ENCODE measurements around the gene RASA3.
"Not testable (repeated sequence)": the region's sequence is repeated elsewhere in the genome, so short reads cannot be mapped to it uniquely, and the experiment has no call there.

The RASA3 gene

DNA sequence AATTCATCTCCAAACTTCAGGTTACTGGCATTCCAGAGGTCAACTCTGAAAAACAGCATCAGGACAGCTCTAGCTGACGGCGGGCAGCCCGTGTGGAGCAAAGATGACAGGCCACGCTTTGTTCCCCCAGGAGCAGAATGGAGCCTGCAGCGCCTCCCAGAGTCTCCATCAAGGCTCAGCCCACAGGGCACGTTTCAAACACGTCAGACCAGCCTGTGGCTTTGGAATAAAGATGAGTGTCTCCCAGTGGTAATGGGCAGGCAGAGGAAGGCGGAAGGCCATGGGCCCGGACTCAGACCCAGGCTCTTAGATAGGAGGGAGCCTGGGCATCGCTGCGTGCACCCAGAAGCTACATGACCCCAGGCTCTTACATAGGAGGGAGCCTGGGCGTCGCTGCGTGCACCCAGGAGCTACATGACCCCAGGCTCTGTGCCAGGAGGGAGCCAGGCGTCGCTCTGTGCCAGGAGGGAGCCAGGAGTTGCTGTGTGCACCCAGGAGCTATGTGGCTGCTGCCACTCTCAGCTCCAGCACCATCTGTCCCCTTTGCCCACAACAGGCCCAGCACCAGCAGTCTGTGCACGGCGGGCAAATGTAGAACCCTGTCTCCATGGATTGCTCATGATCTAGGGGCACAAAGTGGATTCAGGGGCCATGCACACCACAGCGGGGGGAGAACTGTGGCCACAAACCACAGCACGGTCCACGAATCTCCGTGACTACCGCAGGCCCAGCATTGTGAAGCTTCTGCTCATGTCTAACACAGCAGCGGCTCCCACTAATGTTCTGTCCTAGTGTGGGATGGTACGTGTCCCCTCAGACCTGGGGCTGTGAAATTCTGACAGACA is 110.7 kb downstream of the RASA3 start:
- no peak for DNase-seq (ENCODE audit: low read depth in 3 of 3)

DNA sequence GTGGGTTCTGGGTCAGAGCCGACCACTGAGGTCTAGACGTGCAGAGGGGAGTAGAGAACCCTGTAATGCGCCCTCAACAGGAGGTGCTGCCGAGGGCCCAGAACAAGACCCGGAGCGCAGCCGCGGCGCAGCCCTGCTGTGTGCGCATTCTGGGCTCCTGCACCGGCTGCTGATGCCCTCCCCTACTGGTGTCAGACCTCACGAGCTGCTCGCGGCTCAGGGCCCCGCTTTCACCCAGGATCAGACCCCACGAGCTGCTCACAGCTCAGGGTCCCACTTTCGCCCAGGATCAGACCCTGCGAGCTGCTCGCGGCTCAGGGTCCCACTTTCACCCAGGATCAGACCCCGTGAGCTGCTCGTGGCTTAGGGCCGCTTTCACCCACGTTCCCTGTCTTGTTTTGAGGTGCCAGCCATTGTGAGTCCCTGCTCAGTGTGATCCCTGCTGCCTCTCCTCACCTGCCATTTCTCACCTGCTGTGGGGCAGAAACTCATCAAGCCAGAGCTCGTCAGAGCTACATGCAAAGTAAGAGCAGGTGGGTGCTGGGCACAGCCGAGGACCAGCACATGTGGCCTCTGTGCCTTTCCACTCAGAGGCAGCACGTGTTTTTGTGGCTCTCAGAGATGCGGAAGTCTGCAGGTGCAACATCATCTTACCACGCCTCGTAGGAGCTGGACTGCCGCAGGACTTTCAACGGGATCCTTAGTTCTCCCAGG is 111.5 kb downstream of the RASA3 start:
- no peak for DNase-seq (ENCODE audit: low read depth in 3 of 3)

DNA sequence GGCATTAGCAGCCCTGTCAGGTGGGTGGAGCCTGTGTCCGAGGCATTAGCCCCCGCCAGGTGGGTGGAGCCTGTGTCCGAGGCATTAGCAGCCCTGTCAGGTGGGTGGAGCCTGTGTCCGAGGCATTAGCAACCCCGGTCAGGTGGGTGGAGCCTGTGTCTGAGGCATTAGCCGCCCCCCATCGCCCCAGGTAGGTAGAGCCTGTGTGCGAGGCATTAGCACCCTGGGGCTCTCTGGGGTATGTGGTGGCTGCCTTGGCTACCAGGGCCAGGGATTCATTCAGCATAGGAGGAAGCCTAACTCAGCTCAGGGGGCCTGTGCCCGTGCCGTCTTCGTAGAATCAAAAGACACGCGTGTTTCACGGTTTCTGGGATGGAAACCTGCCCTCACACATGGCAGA is 112.3 kb downstream of the RASA3 start:
- not testable (repeated sequence) for DNase-seq (ENCODE audit: low read depth in 3 of 3)

DNA sequence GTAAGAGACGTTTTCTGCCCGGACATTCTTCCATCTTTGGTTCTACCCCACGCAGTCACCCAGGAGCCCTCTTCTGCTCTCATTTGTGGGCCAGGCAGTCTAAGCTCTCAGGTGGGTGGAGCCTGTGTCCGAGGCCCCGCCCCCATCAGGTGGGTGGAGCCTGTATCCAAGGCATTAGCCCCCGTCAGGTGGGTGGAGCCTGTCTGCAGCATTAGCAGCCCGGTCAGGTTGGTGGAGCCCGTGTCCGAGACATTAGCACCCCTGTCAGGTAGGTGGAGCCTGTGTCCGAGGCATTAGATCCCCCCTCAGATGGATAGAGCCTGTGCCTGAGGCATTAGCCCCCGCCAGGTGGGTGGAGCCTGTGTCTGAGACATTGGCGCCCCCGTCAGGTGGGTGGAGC is 113.1 kb downstream of the RASA3 start:
- DNase-seq (ENCODE audit: low read depth in 3 of 3), result peak in 1 of 3 experiments; percentile 10

DNA sequence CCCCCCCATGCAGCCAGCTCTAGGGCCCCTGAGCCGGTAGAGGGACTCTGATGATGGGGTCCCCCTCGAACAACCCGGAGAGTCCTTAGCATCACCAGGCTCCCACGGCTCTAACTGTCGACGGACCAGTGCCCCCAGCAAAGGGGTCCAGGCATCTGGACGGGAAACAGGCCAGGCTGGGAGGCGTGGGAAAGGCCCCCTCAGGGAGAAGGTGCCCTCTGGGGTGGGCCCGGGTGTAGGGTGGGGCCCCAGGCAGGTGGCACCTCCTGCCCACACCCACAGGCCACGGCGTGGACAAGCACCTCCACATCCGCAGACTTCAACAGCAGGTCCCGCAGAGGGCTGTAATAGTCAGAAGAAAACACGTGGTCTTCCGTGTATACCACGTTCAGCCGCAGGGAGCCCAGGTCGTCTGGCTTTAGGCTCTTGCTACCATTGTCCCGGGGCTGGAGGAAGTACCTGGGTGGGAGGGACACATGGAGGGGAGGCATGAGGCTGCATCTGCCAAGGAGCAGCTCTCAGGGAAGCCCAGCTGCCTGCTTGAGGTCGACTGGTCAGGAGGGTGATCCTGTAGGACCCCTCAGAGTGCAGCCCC is 113.9 kb downstream of the RASA3 start:
- no peak for DNase-seq (ENCODE audit: low read depth in 3 of 3)

DNA sequence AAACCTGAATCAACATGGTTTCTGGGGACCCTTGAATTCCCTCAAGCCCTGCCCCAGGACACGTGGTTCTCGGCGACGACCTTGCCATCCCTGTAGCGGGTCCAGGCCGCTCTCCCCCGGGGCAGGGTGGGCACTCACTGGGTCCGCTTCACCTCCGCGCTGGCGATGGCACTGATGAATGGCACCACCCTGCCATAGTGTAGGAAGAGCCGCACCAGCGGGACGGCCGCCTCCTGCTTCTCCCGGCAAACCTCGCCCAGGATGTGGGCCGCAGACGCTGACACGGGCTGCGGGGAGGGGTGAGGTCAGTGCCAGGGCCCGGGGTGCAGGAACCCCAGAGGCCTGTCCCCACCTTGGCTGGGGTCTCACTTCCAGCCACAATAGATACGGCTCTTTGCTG is 114.5 kb downstream of the RASA3 start:
- DNase-seq (ENCODE audit: low read depth in 3 of 3), result no peak

DNA sequence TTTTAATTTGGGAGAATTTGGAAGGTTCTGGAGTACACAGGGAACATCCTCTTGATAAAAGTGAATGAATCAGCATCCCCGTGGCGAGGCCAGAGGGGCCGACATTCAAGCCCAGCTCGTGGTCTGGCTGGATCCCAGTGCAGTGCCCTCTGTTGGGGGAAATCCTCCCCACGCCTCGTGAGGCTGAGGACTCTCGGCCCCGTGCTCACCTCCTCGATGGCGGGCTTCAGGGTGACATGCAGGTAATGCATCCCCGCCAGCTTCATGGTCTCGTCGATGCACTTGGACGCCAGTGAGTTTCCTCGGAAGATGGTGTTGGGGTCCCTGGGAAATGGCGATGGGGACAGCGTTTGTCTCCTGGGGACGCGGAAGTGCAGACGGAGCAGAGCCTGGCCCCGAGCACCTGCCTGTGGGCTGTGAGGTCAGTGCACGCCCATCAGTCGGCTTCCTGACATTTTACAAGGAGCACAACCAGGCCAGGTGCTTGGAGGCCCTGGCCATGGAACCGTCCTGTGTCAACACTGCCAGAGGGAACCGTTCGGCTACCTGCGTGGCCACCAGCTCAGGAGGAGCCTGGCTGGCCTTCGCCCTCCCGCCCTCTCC is 115.3 kb downstream of the RASA3 start:
- DNase-seq (ENCODE audit: low read depth in 3 of 3), result no peak

DNA sequence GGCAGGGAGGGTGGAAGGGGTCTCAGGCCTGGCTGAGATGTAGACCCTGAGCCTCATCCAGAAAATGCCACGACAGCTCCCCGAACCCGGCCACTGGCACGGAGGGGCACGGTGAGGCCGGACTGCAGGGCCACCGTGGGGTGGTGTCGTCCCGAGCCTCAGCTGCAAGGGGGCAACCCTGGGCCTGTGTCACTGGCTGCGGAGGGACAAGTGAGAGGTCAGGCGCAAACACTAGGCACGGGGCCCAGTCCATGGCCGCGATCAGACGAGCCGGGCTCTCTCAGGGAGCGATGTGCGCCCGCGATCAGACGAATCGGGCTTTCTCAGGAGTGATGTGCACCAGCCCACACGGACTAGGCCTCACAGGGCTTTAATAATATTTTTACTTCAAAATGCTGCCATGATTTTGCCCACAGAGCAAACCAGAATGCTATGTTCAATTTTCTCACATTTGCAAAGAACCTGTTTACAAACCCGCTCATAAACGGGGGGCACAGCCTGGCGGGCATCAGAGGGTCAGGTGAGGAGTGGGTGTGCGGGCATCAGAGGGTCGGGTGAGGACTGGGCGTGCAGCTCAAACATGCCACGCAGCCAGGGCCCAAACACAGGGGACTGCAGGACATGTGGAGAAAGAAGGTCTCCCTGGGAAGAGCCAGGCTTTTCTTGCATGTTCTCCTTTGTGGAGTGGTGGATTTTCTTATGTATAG is 115.9 kb downstream of the RASA3 start:
- no peak for DNase-seq (ENCODE audit: low read depth in 3 of 3)

DNA sequence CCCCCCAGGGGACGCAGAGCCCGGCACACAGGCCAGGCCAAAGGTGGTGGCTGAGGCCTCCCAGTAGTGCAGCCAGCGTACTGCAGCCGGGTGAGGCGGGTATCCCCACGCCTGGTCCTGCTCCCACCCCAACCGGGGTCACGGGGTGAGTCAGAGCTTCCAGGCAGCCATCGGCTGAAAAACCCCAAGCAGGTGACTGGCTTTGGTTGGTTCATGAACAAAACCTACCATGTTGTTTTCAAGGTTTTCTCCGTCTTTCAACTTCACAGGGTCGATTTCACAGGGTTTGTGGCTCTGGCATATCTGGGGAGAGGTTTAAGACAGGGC is 116.5 kb downstream of the RASA3 start:
- DNase-seq (ENCODE audit: low read depth in 3 of 3), result no peak

DNA sequence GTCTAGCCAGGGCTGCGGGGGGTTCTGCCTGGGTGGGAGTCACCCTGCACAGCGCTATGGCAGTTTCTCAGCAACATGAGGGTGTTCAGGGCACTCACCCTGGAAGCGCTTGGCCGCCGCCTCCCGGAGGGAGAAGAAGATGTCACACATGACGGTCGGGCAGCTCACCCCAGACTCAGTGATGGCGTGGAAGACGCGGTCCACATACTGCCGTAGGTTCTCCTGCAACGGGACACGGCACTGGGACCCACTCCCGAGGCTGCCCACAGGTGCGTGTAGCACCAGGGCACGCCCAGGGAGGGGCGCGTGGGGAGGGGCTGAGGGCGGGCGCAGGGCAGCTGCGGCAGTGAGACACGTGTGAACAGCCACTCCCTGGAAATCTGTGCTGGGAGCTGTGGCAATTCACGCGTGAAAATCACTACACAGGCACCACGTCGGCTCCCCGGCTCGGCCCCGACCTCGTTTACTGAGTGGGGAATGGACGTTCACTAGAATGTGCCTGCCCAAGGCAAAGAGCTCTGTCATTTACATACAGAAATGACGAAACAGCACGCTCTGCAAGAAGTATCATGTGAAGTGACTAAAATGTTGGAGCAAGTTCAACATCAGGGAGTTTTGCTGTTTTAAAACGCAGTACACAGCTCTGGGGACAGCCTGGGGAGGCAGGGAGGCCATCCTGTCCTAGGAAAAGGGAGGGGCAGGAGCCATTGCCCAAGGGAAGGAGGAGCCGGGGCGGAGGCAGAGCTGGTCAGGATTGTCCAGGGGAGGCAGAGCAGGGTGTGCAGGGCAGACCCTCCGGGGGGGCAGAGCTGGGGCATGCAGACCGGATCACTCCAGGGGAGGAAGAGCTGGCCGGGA is 117.1 kb downstream of the RASA3 start:
- no peak for DNase-seq (ENCODE audit: low read depth in 3 of 3)

DNA sequence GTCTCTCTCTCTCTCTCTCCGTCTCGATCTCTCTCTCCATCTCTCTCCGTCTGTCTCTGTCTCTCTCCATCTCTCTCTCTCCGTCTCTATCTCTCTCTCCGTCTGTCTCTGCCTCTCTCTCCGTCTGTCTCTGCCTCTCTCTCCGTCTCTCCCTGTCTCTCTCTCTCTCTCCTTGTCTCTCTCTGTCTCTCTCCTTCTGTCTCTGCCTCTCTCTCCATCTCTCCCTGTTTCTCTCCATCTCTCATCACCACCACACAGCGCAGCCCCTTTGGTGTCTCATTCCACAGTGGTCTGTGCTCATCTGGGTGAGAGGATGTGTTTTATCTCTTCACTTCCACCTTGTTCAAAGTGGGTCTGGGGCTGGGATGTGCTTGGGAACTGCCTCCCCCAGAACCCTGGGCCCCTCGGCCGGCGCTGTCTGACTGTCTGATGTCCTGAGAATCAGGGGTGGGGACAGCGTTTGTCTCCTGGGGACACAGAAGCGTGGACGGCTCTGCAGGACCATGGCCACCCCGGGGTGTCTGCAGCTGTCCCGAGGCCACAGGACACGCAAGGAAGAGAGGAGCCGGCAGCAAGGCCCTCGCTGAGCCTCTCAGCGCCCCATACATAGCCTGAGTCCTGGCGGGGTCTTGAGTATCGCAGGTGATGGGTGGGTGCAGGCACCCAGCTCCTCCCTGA is 118.3 kb downstream of the RASA3 start:
- no peak for DNase-seq (ENCODE audit: low read depth in 3 of 3)

DNA sequence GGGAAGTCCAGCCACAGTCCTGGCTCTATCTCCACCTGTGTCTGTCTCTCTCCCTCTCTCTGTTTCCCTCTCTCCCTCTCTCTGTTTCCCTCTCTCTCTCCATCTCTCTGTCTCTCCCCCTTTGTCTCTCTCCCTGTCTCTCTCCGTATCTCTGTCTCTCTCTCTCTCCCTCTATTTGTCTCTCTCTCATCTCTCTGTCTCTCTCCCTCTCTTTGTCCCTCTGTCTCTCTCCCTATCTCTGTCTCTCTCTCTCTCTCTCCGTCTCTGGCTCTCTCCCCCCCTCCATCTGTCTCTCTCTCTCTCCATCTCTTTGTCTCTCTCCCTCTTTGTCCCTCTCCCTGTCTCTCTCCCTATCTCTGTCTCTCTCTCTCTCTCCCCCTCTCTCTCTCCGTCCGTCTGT is 119.1 kb downstream of the RASA3 start:
- DNase-seq (ENCODE audit: low read depth in 3 of 3), result no peak

DNA sequence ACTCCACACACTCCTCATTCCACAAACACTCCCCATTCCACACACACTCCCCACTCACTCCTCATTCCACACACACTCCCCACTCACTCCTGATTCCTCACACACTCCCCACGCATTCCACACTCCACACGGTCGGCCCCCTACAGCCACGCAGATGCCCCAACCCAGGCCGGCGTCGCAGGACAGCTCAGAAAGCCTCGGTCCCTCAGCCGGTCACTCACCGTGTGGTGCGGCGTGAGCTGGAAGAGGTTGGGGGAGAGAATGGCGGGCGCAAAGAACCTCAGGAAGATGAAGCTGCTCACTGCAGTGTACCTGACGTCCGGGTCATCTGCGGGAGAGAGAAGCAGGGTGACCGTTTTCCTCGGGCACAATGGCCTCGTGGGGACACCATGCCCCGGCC is 119.5 kb downstream of the RASA3 start:
- no peak for DNase-seq (ENCODE audit: low read depth in 3 of 3)

DNA sequence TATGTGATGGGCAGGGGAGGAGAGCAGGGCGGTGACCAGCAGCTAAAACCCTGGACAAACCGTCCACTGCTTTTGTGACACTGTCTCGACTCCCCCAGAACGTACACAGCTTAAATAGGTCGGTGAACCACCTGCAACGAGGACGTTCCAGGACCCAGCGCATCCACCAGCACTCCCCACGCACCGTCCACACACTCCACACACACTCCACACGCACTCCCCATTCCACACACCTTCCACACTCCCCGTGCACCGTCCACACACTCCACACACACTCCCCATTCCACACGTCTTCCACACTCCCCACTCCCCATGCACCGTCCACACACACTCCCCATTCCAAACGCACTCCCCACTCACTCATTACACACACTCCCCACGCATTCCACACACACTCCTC is 120.3 kb downstream of the RASA3 start:
- DNase-seq (ENCODE audit: low read depth in 3 of 3), result no peak

DNA sequence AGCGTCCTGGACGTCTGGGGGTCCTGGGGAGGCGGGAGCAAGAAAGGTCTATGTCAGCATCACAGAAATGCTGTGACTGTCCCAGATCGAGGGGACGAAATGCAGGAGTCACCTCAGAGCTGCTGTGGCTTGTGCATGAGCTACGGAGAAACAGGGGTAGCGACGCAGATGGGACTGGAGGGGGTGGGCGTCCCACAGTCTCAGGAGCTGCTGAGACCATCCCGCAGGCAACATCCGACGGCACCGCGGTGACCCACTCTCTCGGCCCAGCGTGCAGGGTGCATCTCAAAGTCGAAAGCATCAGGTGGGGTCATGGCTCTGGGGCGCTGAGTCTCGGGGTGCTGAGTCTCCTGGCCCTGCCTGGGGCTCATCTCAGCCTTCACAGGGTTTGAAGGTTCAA is 121.2 kb downstream of the RASA3 start:
- no peak for DNase-seq (ENCODE audit: low read depth in 3 of 3)

DNA sequence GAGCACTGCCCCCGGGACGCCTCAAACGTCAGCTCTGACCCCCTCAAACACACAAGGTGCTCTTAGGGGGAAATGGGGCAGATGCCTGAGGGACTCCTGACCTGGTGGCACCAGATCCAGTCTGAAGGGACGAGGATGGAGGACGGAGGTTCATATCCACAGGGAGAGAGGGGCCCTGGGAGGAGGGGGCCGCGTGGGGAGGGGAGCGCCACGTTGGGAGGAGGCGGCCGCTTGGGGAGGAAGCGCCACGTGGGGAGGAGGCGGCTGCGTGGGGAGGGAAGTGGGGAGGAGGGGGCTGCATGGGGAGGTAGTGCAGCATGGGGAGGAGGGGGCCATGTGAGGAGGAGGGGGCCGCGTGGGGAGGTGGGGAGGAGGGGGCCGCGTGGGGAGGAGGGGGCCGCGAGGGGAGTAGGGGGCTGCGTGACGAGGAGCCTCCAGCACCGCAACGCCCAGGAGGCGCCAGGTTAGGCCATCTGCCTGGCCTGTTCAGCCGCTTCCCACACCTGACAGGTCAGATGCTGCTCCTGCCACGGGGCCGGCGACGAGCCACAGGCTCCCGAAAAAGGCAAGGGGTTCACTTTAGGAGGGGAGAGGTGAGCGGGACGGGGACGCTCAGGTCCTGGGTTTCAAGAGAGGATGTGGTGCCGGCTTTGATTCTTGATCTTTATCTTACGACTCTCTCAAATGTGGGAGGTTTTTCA is 121.9 kb downstream of the RASA3 start:
- no peak for DNase-seq (ENCODE audit: low read depth in 3 of 3)

DNA sequence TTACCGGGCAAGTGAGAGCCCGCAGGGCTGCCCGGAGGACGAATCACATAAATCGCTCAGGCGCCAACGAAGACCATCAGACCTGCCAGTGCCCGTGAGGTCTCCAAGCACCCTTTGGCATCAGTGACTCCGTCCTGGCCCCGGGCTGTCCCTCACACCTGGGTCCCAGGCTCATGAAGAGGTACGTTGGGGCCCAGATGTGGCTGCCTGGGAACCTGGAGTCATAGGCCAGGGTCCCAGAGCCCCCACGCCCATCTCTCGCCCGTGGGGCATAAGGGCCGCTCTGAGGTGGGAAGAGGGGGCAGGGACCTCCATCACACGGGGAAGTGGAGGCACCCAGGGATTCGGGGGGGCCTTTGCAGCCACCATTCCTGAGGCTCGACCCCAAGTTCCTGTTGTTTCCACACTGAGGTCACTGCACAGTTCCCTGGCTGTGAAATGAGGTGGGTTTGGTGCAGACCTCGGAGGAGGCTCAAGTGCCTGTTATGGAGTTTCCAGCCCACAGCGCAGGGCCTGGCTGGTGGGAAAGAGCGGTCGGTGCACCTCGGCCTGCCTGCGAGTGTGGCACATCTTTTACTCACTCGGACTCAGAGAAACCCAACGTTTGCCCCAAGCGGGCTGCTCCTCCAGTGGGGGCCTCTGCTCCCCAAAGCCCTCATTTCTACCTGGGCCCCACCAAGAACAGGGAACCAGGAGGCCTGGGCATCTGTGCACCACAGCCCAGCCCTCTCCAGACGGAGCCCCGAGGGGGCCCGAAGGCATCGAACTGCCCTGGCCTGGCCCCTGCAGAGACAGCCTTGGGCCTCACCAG is 122.6 kb downstream of the RASA3 start:
- no peak for DNase-seq (ENCODE audit: low read depth in 3 of 3)

DNA sequence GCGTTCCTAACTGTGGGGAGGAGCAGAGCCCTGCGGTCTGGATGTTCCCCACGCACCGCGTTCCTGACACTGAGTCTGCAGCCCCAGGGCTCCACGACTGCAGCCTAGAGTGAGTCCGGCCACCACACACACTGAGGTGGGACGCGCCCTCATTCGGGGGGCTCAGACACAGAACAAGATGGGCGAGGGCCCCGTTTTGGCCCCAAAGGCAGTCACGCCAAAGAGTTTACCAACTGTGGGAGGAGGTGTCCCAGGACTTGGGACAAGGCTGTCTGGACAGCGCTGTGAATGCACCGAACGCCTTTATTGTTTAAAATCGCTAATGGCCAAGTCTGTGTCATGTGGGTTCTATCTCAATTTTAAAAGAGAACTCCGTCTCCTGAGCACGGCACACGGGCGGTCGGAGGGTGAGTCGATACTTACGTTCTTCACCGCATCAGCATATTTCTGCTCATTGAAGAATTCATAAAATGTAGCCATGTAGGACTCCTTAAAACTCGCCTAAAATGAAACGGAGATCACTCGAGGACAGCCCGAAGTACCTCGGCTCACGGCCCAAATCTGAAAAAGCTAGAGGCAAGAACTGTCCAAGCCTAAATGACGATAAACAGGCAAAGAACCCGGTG is 123.3 kb downstream of the RASA3 start:
- no peak for DNase-seq (ENCODE audit: low read depth in 3 of 3)

DNA sequence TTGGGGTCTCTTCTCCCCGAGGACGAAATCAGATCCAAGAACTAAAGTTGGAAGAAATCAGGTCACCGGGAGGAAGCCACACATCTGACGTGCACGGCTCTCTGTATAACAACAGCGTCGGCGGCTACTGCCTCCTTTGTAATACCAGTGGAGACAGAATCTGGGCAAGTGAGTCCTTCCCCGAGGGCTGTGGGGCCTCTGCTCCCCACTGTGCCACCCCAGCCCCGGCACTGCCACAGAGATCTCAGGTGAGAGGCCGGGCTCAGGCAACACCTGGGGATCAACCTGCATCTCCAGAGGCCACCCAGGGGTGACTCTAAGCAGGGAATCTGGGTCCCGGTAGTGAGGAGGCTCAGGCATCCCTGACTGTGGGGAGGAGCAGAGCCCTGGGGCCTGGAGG is 124.9 kb downstream of the RASA3 start:
- DNase-seq (ENCODE audit: low read depth in 3 of 3), result no peak
